HG03135 (cell line): ENCODE data around the gene ZCWPW1.

ENCODE experiments used
- ATAC-seq: cut with Tn5 transposase; IDR thresholded peaks from one replicate; pipeline ENCODE4 v1.9.1; 2021; ENCODE audit warnings: mild to moderate bottlenecking, moderate library complexity; ENCODE audit not compliant: unreplicated experiment

ZCWPW1 gene, protein sequence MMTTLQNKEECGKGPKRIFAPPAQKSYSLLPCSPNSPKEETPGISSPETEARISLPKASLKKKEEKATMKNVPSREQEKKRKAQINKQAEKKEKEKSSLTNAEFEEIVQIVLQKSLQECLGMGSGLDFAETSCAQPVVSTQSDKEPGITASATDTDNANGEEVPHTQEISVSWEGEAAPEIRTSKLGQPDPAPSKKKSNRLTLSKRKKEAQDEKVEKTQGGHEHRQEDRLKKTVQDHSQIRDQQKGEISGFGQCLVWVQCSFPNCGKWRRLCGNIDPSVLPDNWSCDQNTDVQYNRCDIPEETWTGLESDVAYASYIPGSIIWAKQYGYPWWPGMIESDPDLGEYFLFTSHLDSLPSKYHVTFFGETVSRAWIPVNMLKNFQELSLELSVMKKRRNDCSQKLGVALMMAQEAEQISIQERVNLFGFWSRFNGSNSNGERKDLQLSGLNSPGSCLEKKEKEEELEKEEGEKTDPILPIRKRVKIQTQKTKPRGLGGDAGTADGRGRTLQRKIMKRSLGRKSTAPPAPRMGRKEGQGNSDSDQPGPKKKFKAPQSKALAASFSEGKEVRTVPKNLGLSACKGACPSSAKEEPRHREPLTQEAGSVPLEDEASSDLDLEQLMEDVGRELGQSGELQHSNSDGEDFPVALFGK

DNA sequence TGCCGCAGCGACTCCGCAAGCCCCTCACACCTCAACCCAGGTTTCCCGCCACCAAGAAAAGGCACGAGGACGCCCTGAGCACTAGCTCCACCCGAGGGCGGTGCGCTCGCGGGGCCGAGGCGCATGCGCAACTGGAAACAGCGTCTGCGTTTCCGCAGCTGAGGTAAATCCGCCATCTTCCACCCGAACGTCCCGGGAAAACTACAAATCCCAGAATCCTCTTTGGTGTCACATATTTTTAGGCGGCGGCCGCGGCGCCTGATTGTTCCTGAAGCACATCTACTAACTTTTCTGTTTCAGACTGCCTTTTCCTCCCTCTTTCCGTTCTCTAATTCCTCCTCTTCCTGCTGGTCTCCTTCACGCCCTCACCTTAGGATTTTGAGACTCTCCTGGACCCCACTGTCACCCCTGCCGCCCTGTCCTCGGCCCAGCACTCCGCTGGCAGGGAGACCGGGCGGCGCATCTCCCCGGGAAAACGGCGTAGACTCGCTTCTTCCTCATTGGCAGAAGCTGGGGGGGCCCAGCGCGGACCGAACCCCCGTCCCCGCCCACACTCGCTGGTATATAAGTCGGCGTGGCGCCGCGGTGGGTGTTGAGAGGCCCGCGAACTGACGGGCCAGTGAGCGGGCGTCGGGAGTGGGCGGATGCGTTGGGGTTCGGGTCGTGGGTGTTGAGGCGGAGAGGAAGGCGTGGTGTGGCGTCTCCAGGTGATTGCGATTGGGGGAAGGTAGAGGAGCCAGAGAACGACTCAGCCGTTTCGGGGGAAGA, at the start of gene ZCWPW1:
TSS of gene ZCWPW1 (minus strand) at position 505 of the 768 bp plus-strand sequence. CDS start 8,054 bp downstream, outside the sequence.
- ATAC-seq: peak; percentile 40

DNA sequence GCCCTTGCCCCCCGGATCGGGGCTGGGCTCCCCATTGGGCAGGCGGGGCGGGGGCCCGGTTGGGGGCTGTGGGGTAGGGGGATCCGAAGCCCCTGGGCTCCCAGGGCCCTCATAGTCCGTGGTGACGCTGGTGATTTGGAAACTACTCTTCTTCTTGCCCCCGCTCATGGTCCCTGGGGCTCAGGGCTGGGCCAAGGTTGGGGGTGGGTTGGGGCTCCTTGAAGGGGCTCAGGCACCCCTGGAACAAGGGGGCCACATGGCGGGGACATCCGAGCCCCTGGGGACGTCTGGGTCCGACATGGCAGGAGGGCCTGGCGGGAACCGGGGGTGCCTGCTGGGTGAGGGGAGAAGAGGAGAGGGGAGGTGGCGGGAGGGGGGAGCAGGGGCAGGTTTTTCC, 49.4 kb upstream of the ZCWPW1 start:
- ATAC-seq: no peak

DNA sequence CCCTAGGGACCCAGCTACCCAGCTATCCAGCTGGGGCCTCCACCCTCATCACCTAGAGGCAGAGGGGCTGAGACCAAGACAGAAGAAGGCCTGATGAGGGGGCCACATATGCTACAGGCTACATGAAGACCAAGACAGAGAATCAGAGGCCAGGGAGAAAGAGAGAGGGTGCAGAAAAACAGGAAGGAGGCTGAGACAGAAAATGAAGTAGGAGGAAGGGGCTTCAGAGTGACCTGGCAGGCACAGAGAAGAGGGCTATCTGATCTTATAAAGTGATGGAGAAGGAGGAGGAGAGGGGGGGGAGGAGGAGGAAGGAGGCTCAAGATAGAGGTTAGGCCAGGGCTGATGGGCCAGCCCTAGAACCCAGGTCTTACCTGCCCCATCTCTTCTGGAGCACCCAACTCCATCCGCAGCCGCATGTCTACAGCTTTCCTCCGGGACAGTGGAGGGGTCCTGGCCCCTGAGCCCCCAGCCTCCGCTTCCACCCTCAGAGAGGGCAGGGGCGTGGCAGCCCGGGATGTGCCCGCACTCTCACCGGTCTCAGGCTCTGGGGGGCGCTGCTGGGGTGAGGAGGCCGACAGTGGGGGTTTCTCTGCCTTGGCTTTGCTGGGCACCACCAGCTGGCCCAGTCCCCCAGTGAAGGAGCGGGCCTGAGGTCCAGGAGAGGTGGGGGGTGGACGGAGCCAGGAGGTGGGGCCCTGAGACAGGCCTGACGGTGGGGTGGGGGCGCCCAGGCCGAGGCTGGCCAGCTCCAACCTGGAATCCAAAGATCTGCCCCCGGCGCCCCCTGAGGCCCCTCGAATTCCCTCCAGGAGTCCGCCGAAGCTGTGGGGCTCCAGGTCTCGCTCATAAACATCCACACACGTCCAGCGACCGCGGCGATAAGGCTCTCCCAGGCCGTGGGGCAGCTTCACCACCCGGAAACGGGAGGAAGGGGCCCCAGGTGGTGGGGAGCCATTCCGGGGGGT, 48.7 kb upstream of the ZCWPW1 start:
- ATAC-seq: no peak

DNA sequence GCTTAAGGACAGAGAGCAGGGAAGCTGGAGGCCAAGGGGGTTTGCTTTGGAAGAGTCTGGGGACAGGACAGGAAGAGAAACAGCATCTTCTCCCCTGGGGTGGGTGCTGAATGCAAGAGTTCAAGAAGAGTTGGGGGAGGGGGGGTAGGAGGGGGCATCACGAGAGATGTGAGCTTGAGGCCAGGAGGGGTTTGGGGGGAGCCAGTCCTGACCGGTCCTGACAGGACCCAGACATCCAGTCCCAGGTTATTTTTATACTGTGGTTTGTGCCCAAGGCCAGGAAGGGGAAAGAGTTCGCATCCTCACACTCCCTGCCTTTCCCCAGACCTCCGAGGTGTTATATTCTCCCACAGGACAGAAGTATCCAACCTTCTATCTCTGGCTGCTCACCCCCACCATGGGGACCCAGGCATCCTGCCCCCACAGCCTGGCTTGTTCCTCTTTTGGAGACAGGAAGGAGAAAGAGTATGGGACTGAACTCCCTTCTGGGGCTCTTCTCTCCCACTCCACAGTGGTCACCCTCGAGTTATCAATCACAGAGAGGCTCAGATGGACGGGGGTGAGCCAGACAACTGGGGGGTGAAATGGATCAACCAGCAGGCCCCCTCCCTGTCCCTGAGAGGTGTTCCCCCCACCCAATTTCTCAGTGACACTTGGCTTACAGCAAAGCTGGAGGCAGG, 47.7 kb upstream of the ZCWPW1 start:
- no peak for ATAC-seq

DNA sequence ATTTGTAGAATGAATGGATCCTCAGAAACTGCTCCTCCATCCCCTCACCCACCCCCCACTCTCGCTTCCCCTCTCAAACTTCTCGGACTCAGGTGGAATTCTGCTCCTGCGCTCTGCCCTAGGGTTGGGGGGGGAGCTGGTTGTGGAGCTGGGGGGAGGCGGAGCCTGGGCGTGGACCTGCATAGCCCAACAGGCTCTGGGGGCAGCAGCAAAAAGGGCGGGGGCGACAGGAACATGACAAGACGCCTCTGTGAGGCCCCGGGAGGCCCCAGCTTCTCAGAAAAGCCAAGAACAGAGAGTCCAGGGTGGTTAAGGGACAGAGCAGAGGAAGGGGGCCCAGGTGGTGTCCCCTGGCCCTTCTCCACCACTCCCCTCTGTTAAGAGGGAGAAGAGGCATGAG, 47.0 kb upstream of the ZCWPW1 start:
- no peak for ATAC-seq

DNA sequence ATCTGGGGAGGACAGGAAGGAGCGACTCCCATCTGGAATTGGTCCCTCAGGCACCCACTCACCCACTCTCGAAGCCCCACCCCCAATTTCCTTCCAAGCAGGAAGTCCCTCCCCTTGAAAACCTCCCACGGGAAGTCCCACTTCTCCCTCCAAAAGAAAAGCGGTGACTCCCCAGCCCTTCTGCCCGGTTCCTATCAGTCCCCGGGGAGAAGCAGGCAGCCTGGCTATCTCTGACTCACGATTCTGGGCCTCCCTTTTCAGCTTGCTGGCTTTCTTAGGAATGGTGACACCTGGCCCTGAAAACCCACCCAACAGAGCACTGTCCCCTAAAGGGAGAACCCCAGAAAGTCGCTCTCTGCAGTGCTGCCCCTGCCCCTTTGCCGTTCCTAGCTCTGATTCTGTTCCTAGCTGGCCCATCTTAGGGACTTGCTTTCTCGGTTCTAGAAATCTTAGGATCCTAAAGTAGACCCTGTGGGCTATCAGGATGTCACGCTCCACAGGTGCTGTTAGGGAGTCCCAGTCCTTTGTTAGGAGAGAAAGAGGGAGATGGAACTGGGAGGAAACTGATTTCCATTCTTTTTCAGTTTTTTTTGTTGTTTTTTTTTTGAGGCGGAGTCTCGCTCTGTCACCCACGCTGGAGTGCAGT, 44.5 kb upstream of the ZCWPW1 start:
- ATAC-seq: no peak

DNA sequence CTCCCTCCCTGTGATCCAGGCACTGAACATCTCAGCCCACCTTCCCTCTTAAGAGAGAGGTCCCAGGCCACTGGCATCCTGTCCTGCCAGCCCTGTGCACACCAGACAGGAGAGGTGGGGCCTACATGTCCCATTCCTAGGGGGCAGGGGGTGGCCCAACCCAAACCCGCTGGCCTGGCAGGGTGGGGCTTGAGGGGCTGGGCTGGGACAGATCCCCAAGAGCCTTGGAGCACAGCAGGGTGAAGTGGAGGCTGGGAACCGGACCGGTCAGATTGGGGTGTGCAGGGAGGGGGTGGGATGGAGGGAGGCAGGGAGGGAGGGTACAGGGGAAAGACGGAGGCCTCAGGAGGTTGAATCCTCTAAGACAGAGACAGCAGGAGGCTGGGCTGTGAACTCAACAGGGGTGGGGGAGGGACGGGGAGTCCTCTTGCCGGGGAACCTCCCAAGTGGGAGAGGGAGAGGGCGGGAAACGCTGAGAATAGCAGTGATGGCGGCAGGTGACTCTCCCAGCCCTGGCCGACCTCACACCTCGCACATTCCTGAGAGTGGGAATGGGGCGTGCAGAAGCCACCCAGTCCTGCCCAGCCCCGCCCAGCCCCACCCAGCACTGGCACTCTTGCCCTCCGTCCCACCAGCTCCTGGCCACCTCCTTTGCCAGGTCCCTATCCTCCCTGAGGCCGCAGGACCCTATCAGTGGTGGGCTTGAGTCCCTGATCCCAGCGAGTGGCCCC, 43.8 kb upstream of the ZCWPW1 start:
- ATAC-seq: no peak

DNA sequence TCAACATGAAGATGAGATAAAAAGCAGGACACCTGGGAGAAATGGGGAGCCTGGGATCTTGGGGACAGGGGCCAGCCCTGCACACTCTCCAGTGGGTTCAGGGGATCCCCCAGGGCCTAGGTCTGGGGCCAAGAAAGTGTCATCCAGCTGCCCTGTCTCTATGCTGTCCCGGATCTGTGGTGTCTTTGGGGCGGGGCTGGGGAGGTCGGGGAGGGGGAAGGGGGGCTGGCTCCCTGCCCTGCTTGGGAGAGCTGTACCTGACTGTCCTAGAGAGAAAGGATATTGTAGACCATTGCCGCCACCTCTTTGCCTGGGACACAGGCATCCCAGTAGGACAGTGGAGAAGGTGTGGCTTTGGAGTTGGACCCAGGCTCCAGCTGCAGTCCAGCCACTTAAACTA, 42.5 kb upstream of the ZCWPW1 start:
- ATAC-seq: no peak

DNA sequence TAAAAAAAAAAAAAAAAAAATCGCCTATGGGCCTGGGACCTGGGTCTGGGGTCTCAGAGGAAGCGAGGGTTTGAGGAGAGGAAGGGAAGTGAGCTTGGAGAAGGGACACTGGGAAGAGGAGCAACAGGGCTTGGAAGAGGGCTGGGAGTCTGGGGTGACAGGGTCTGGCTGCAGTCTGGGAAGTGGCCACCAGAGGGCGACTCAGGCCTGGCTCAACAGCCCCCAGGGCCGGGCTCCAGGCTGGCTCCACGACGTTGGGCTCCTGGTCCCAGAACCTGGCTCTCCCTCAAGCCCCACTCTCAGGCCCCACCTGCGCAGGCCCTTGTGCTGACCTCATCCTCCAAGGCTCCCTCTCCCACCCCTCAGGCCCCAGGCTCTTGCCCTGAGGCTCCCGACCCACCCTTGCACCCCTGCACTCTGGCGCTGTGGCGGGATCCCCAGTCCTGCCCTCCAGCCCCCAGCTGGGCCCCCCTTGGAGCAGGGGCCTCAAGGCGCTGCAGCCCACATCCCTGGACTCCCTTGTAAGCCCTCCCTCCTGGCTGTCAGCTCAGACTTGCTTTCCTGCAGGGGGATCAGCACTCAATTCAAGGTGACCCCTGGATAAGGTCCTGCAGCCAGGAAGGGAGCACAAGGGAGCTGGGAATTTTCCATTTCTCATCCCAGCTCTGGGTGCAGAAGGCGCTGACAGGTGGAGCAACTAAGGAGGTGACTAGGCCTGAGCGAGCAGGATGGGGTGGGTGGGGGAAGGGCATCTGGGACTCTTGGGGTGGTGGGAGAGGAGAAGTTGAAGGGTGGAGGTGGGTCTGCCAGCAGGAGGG, 40.9 kb upstream of the ZCWPW1 start:
- ATAC-seq: peak; percentile 56

DNA sequence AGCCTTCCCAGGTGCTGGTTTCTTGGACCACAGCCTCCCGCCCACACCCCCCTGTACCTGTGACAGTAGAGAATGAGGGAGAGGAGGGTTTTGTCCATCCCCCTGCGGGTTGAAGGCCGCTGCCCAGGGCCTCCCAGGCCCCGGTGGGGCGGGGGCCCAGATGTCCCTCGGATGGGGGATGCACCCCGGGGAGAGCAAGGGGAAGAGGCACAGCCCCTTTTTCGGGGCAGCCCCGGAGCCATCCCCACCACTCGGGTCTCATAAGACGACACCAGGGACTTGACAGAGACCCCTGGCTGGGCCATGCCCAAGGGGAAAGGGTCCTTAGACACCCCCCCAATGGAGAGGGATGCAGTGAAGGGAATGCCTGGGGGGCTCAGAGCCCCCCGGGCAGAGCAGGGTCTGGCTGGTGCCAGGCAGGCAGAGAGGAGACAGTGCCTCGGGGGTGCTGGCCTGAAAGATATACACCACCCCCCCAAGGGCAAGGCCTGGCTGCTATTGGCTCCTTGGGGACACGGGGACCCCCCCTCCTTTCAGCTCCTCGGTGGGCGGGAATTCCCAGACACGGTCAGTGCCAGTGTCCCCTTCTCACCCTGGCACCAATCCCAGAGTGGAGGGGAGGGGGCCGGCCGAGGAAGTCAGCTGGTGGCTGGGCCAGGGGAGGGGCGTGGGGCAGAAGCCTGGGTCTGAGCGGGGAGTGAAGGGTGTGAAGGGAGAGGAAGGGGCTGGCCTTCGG, 39.3 kb upstream of the ZCWPW1 start:
- no peak for ATAC-seq

DNA sequence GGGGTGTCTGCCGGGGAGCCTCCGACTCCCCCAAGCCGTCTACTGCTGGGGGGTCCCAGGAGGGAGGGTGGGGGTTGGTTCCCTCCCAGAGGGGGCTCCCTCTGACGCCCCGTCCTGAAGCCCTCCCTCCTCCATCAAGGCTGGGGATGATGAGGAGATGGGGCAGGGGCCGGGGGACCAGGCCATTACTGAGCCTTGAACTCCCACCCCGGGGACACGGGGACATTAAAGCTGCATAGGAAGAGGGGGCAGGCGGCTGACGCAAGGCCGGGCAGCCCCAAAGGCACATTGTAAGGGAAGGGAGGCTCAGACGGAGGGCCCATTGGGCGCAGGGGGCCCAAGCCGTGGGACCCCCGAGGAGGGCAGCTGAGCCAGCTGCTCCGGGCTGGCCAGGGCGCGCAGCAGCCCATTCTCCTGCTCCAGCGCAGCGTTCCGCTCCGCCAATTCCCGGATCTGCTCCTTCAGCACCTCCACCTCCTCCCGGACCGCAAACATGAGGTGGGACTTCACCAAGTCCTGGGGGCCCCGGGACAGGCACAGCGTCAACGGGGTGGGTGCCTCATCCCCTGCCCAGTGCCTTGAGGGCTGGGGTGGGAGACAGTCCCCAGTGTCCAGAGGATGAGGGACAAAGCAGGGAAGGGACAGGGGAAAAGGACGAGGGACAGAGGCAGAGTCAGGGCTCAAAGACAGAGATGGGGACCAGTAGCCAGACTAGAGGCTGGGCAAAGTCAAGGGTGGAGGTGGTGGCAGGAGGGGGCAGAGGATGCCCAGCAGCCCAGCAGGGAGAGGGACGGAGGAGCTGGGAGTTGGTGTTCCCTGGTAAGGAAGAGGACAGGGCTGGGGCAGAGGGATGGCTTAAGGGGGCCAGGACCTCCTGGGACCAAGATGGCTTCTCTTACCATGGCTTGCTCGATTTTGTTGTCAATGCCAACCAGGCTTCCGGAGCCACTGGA, 38.4 kb upstream of the ZCWPW1 start:
- ATAC-seq: no peak

DNA sequence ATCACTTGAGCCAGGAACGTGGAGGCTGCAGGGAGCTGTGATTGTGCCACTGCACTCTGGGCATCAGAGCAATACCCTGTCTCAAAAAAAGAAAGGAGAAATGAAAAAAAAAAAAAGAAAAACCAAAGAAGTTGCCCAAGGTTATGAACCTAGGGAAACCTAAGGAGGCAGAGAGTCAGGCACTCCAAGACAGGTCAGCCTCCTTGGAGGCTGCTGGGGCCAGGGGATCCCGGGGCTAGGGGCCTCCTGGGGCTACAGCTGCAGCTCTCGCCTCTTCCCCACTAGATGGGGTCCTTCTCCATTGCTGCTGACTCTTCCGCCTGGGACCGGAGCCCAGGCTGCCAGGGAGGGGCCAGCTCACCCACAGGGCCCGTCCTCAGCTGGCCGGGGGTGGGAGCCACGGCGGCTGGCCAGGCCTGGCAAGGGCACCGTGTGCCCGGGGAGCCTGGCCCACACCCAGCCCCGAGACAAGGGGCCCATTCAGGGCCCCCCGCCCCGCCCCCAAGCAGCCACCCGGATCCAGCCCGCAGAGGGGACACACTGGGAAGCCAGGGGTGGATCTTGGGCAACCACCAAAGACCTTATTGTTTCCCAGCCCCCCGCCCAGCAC, 37.3 kb upstream of the ZCWPW1 start:
- ATAC-seq: no peak

DNA sequence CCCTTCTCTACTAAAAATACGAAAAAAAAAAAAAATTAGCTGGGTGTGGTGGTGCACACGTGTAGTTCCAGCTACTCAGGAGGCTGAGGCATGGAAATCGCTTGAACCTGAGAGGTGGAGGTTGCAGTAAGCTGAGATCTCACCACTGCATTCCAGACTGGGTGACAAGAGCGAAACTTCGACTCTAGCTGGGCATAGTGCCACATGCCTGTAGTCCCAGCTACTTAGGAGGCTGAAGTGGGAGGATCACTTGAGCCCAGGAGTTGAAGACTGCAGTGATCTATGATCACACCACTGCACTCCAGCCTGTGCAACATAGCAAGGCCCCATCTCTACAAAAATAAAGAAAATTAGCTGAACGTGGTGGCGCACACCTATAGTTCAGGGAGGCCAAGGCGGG, 36.8 kb upstream of the ZCWPW1 start:
- ATAC-seq: no peak

DNA sequence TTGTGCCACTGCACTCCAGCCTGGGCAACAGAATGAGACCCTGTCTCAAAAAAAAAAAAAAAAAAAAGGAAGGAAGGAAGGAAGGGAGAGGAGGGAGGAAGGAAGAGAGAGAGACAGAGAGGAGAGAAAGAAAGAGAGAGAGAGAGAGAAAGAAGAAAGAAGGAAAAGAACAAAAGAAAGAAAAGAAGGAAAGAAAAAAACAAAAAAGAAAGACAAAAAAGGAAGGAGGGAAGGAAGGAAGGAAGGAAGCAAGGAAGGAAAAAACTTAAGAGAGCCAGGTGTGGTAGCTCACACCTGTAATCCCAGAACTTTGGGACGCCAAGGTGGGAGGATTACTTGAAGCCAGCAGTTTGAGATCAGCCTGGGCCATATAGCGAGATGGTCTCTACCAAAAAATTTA, 36.3 kb upstream of the ZCWPW1 start:
- ATAC-seq: no peak

DNA sequence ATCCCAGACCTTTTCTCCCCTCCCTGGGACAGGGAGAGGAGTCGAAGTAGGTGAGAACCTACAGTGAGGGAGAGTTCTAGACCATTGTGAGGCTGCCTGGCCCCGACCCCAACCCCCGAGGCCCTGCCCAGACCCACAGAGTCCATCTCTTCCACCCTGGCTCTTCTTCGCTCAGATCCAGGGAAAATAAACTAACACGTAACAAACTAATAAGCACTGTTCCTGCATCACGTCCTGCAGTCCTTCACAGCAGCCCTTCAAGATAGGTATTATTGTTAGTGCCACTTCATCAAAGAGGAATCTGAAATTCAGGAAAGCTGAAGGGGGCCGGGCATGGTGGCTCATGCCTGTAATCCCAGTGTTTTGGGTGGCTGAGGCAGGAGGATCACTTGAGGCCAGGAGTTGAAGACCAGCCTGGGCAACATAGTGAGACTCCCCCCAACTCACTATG, 35.7 kb upstream of the ZCWPW1 start, which contains the start of gene SPACDR:
TSS of gene SPACDR (minus strand) at position 51 of the 451 bp plus-strand sequence. CDS start 235 bp downstream, outside the sequence.
- no peak for ATAC-seq

DNA sequence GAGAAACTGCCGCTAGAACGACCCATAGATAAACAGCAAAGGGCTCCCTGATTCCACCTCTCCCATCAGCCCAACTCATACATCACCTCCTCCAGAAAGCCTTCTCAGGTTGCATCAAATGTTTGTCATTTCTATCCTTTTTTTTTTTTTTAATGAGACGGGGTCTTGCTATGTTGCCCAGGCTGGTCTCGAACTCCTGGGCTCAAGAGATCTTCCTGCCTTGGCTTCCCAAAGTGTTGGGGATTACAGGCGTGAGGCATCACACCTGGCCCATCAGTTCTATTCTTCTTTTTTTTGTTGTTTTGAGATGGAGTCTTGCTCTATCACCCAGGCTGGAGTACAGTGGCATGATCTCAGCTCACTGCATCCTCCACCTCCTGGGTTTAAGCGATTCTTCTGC, 28.5 kb upstream of the ZCWPW1 start:
- ATAC-seq: no peak
